Endodermal cell (in vitro differentiated cells): Measurements from ENCODE around the gene SPOCK1. TPM values are rescaled to one million over a fixed set of nuclear protein-coding genes. Genes with fewer than 3 reads are reported as not detected.

ENCODE experiments used
- DNase-seq: peaks from one replicate; pipeline ENCODE4 v3.0.0-alpha.2; 2017
- H3K27ac ChIP-seq: 2 replicates; pipeline ENCODE4 v1.5.1; 2013; ENCODE audit warnings: mild to moderate bottlenecking, low read depth, low read length, moderate library complexity
- H3K27me3 ChIP-seq: 2 replicates; pipeline ENCODE4 v1.6.1; 2013; ENCODE audit warnings: mild to moderate bottlenecking, low read length, moderate library complexity; ENCODE audit not compliant: insufficient read depth, control insufficient read depth, poor library complexity, severe bottlenecking
- H3K36me3 ChIP-seq: 2 replicates; pipeline ENCODE4 v1.7.0; 2013; ENCODE audit warnings: mild to moderate bottlenecking, low read length, moderate library complexity; ENCODE audit not compliant: control insufficient read depth, insufficient read depth
- H3K4me1 ChIP-seq: one replicate; pipeline ENCODE4 v1.7.0; 2013; ENCODE audit warnings: low read length; ENCODE audit not compliant: control insufficient read depth, insufficient read depth
- H3K4me3 ChIP-seq: 2 replicates; pipeline ENCODE4 v1.5.1; 2013; ENCODE audit warnings: mild to moderate bottlenecking, low read length, moderate library complexity
- H3K9ac ChIP-seq: 2 replicates; pipeline ENCODE4 v1.6.1; 2013; ENCODE audit warnings: mild to moderate bottlenecking, low read length, moderate library complexity; ENCODE audit not compliant: poor library complexity, severe bottlenecking; ENCODE audit errors: extremely low read depth
- H3K9me3 ChIP-seq: 2 replicates; pipeline ENCODE4 v1.6.1; 2013; ENCODE audit warnings: mild to moderate bottlenecking, low read length, moderate library complexity; ENCODE audit not compliant: control insufficient read depth
- H3K27ac Mint-ChIP-seq: 2 replicates; pipeline ENCODE4 v1.8.0; 2020; ENCODE audit warnings: mixed read lengths
- H3K27me3 Mint-ChIP-seq: 2 replicates; pipeline ENCODE4 v1.8.0; 2021; ENCODE audit warnings: mild to moderate bottlenecking, mixed read lengths; ENCODE audit not compliant: insufficient read depth
- H3K36me3 Mint-ChIP-seq: 2 replicates; pipeline ENCODE4 v1.8.0; 2020; ENCODE audit warnings: low read depth, mixed read lengths
- H3K4me1 Mint-ChIP-seq: 2 replicates; pipeline ENCODE4 v1.8.0; 2020; ENCODE audit warnings: mixed read lengths
- H3K4me3 Mint-ChIP-seq: 2 replicates; pipeline ENCODE4 v1.8.0; 2020; ENCODE audit warnings: mild to moderate bottlenecking, moderate library complexity, mixed read lengths
- H3K9me3 Mint-ChIP-seq: 2 replicates; pipeline ENCODE4 v1.8.0; 2020; ENCODE audit warnings: mild to moderate bottlenecking, mixed read lengths
- CTCF ChIP-seq: fragments of 200-600 bp; sonication (generic); conservative IDR thresholded peaks from 2 replicates; pipeline ENCODE4 v1.5.0; 2021; ENCODE audit warnings: antibody characterized with exemption, mild to moderate bottlenecking
- WGBS, 2 experiments: methylation state at CpG; one replicate each; pipeline versions ENCODE4 v1.1.5 to v1.1.7; 2013; ENCODE audit warnings: missing lambda C conversion rate in 2 of 2, mixed read lengths in 1 of 2; ENCODE audit not compliant: insufficient coverage in 1 of 2, insufficient read length in 1 of 2; 5-methylcytosine and 5-hydroxymethylcytosine counted together
- total RNA-seq, 2 donors: library from RNA; stranded (reverse); fragmentation: NEBNext Ultra II Directional in 1 of 2; extraction: Animal tissue kit (Norgen Biotek cat#: 25700) in 1 of 2; gene quantifications; 2 replicates in 1 of 2; 3 replicates in 1 of 2; pipeline ENCODE4 v1.2.1, GENCODE V29; 2021

Gene SPOCK1
- total RNA-seq, 2 donors from 2014 or later, result 25.8 to 39.8 TPM

- no peak overlapping the region for H3K4me3 Mint-ChIP-seq
Observed at GRCh38 chr5:137275083-137275482, 224.0 kb downstream of the SPOCK1 start.

GRCh38 chr5:137273511-137273910, 225.6 kb downstream of the SPOCK1 start:
- peaks cover 3% of the 10 kb centered on the region for H3K4me1 ChIP-seq
- Mint-ChIP-seq H3K9me3 (no peaks in the 10 kb centered on the region), H3K27me3 (peaks cover 18% of the 10 kb centered on the region), H3K36me3 (no peaks in the 10 kb centered on the region), H3K27ac (no peak overlapping the region), H3K4me3 (no peak overlapping the region), H3K4me1 (peaks cover 3% of the 10 kb centered on the region)
- no peak overlapping the region for H3K9ac ChIP-seq
- H3K27ac ChIP-seq, result no peak overlapping the region
- no peaks in the 10 kb centered on the region for H3K27me3 ChIP-seq
- H3K36me3 ChIP-seq, result no peaks in the 10 kb centered on the region
- TF ChIP-seq CTCF, result no peak
- DNase-seq, result no peak
- H3K4me3 ChIP-seq, result no peak overlapping the region
- no peaks in the 10 kb centered on the region for H3K9me3 ChIP-seq
- WGBS, 2 experiments, result 100% methylated on average over 1 of the region's 1 CpG; no CpG with 5 or more reads in 1 of the 2 experiments

More at GRCh38 chr5:137275083-137275482, 224.0 kb downstream of the SPOCK1 start:
- Histone ChIP-seq H3K9ac (no peak overlapping the region), H3K9me3 (no peaks in the 10 kb centered on the region), H3K27me3 (no peaks in the 10 kb centered on the region), H3K4me3 (no peak overlapping the region), H3K4me1 (peaks cover 7% of the 10 kb centered on the region), H3K27ac (no peak overlapping the region), H3K36me3 (no peaks in the 10 kb centered on the region)
- 98% methylated on average over 2 of the region's 2 CpGs; no CpG with 5 or more reads in 1 of the 2 experiments for WGBS, 2 experiments
- Mint-ChIP-seq H3K9me3 (no peaks in the 10 kb centered on the region), H3K27ac (no peak overlapping the region), H3K4me1 (peaks cover 11% of the 10 kb centered on the region), H3K36me3 (no peaks in the 10 kb centered on the region), H3K27me3 (peaks cover 26% of the 10 kb centered on the region)
- TF ChIP-seq CTCF, result no peak
- no peak for DNase-seq

- Histone ChIP-seq H3K9ac (no peak overlapping the region), H3K4me1 (peaks cover 3% of the 10 kb centered on the region), H3K36me3 (no peaks in the 10 kb centered on the region), H3K4me3 (no peak overlapping the region), H3K27me3 (no peaks in the 10 kb centered on the region), H3K27ac (no peak overlapping the region), H3K9me3 (no peaks in the 10 kb centered on the region)
- no peak for TF ChIP-seq CTCF
- Mint-ChIP-seq H3K4me1 (peaks cover 3% of the 10 kb centered on the region), H3K36me3 (no peaks in the 10 kb centered on the region), H3K9me3 (no peaks in the 10 kb centered on the region), H3K27ac (no peak overlapping the region), H3K4me3 (no peak overlapping the region), H3K27me3 (peaks cover 11% of the 10 kb centered on the region)
- no peak for DNase-seq
Observed at GRCh38 chr5:137272831-137273230, 226.3 kb downstream of the SPOCK1 start.
